HL-60 (cell line): Measurements from ENCODE around the gene GMCL2.

Source experiments
- CTCF ChIP-seq: IDR thresholded peaks from one replicate; pipeline ENCODE4 v1.5.1; 2011; ENCODE audit warnings: low read length, control low read depth, inconsistent platforms; ENCODE audit not compliant: insufficient read depth
- GABPA ChIP-seq: IDR thresholded peaks from 2 replicates; pipeline ENCODE4 v1.6.1; 2012; ENCODE audit warnings: low read depth
- POLR2AphosphoS5 ChIP-seq: IDR thresholded peaks from 2 replicates; pipeline ENCODE4 v1.6.1; 2012; ENCODE audit warnings: low read depth
- REST ChIP-seq: IDR thresholded peaks from 2 replicates; pipeline ENCODE4 v1.6.1; 2012; ENCODE audit warnings: low read depth; ENCODE audit not compliant: insufficient replicate concordance
- SPI1 ChIP-seq: IDR thresholded peaks from 2 replicates; pipeline ENCODE4 v1.6.1; 2012; ENCODE audit warnings: low read depth, mild to moderate bottlenecking, borderline replicate concordance

- TF ChIP-seq CTCF (no peak), GABPA (no peak), POLR2AphosphoS5 (no peak), REST (no peak), SPI1 (no peak)
Observed at GRCh38 chr5:178143246-178143645, 43.9 kb downstream of the GMCL2 start.
